Measurements from ENCODE around the gene MARCHF11. TPM values are rescaled to one million over a fixed set of nuclear protein-coding genes. Genes with fewer than 3 reads are reported as not detected.

Gene MARCHF11
- total RNA-seq, 1 experiment from 2014 or later, result not detected

- Histone ChIP-seq H3K4me1 (ENCODE audit: control insufficient read depth, insufficient read depth, low read length) (no peaks in the 10 kb centered on the region), H3K4me3 (ENCODE audit: low read depth in 2 of 2, low read length in 2 of 2) (no peak overlapping the region), H3K27ac (ENCODE audit: low read length) (no peak overlapping the region), H3K27me3 (ENCODE audit: control insufficient read depth, insufficient read depth, low read length) (0 out of 2 replicates have a peak, but pooled peaks cover 2% of the 10 kb centered on the region), H3K36me3 (ENCODE audit: control insufficient read depth, insufficient read depth, low read length) (no peaks in the 10 kb centered on the region), H3K9me3 (ENCODE audit: control insufficient read depth, insufficient read depth, low read depth, low read length) (no peaks in the 10 kb centered on the region)
- in situ Hi-C loops (cut with HindIII; ENCODE audit: low pct_unique_long_range_greater_than_20kb, low sequenced_read_pairs) (no loop called here), intact Hi-C loops (cut with micrococcal nuclease; ENCODE audit: unreplicated experiment) (no loop called here)
- POLR2A ChIA-PET, result no interaction called here
- DNase-seq (ENCODE audit: low read depth, low spot score) (no peak), ATAC-seq (no peak)
- TF ChIP-seq SIN3A (IDR thresholded peaks at IDR 0.05; ENCODE audit: borderline replicate concordance, insufficient read depth, low read depth, low read length) (no peak), REST (IDR thresholded peaks at IDR 0.05; ENCODE audit: insufficient read depth in 1 of 2, low read depth in 2 of 2, low read length in 1 of 2) (no peak), POLR2AphosphoS5 (IDR thresholded peaks at IDR 0.05; ENCODE audit: low read depth, low read length) (no peak), TCF7L2 (IDR thresholded peaks at IDR 0.05; ENCODE audit: low read depth, low read length) (no peak), CTCF (IDR thresholded peaks at IDR 0.05) (no peak)
- CTCF ChIA-PET, result no interaction called here
- BruUV-seq (replicated peaks), result no TSS peak
Observed at GRCh38 chr5:16128944-16129343, 50.6 kb downstream of the MARCHF11 start.

GRCh38 chr5:16127865-16128544, 51.6 kb downstream of the MARCHF11 start:
- DNase-seq (ENCODE audit: low read depth, low spot score) (no peak), ATAC-seq (no peak)
- ChIA-PET CTCF (no interaction called here), POLR2A (no interaction called here)
- intact Hi-C loops (cut with micrococcal nuclease; ENCODE audit: unreplicated experiment), result no loop called here
- Histone ChIP-seq H3K4me1 (ENCODE audit: control insufficient read depth, insufficient read depth, low read length) (no peaks in the 10 kb centered on the region), H3K36me3 (ENCODE audit: control insufficient read depth, insufficient read depth, low read length) (no peaks in the 10 kb centered on the region), H3K9me3 (ENCODE audit: control insufficient read depth, insufficient read depth, low read depth, low read length) (no peaks in the 10 kb centered on the region), H3K27ac (ENCODE audit: low read length) (no peak overlapping the region), H3K4me3 (ENCODE audit: low read depth in 2 of 2, low read length in 2 of 2) (no peak overlapping the region), H3K27me3 (ENCODE audit: control insufficient read depth, insufficient read depth, low read length) (0 out of 2 replicates have a peak, but pooled peaks cover 2% of the 10 kb centered on the region)
- BruUV-seq (replicated peaks), result no TSS peak
- in situ Hi-C loops (cut with HindIII; ENCODE audit: low pct_unique_long_range_greater_than_20kb, low sequenced_read_pairs), result no loop called here
- TF ChIP-seq TCF7L2 (IDR thresholded peaks at IDR 0.05; ENCODE audit: low read depth, low read length) (no peak), REST (IDR thresholded peaks at IDR 0.05; ENCODE audit: insufficient read depth in 1 of 2, low read depth in 2 of 2, low read length in 1 of 2) (no peak), SIN3A (IDR thresholded peaks at IDR 0.05; ENCODE audit: borderline replicate concordance, insufficient read depth, low read depth, low read length) (no peak), CTCF (IDR thresholded peaks at IDR 0.05) (no peak), POLR2AphosphoS5 (IDR thresholded peaks at IDR 0.05; ENCODE audit: low read depth, low read length) (no peak)

Measured in Panc1 (cell line).